Astrocyte (in vitro differentiated cells and primary cell): ENCODE results near the gene DNAH17.

Source experiments
- EZH2 ChIP-seq: IDR thresholded peaks from 2 replicates; pipeline ENCODE4 v1.6.1; 2012; ENCODE audit warnings: mild to moderate bottlenecking, low read length, inconsistent platforms; ENCODE audit not compliant: insufficient read depth
- TF ChIP-seq, protein P1 (sequence below): IDR thresholded peaks from 2 replicates; pipeline ENCODE4 v1.5.1; 2011; ENCODE audit warnings: low read depth, mild to moderate bottlenecking, inconsistent platforms, low read length, moderate library complexity; ENCODE audit not compliant: insufficient read depth

DNA sequence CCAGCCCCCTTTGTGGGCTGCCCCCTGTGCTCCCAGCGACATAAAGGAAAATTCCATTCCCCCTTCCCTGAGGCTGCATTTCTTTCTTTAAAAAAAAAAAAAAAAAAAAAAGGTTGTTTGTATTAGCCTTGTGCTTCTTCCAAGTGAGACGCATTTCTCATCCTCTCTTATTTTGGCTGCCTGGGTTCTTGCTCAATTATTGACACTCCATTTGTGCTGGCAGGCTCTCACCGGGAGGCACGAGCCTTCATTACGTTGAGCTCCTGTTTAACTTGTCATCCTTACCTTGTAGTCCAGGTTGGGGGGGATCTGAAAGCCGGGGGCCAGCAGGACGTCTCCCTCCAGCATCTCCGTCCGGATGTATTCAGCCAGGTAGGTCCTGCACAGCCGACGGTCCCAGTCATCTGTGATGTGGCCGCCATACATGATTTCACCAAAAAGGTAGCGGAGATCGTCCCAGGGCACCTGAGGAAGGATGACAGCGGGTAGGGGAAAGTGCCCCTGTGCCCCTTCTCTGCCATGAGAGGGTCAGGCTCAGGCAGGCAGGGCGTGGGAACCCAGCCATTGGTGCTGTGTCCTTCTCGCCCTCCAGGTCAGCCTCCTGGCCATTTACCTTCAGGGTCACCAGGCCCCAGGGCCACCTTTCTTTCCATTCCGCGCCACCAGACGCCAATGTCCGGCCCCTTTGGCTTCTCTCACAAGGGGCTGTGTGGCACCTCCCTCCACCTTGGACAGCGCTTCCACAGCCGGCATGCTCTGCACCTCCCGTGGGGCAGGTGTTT, 148.2 kb downstream of the DNAH17 start:
- no peak for TF ChIP-seq EZH2
- TF ChIP-seq, protein P1, sequence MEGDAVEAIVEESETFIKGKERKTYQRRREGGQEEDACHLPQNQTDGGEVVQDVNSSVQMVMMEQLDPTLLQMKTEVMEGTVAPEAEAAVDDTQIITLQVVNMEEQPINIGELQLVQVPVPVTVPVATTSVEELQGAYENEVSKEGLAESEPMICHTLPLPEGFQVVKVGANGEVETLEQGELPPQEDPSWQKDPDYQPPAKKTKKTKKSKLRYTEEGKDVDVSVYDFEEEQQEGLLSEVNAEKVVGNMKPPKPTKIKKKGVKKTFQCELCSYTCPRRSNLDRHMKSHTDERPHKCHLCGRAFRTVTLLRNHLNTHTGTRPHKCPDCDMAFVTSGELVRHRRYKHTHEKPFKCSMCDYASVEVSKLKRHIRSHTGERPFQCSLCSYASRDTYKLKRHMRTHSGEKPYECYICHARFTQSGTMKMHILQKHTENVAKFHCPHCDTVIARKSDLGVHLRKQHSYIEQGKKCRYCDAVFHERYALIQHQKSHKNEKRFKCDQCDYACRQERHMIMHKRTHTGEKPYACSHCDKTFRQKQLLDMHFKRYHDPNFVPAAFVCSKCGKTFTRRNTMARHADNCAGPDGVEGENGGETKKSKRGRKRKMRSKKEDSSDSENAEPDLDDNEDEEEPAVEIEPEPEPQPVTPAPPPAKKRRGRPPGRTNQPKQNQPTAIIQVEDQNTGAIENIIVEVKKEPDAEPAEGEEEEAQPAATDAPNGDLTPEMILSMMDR = no peak
